GM19328 (cell line): Measurements from ENCODE around the gene OVOL1.

Experiments used
- ATAC-seq: cut with Tn5 transposase; IDR thresholded peaks from one replicate; pipeline ENCODE4 v1.9.1; 2021; ENCODE audit warnings: mild to moderate bottlenecking, moderate library complexity; ENCODE audit not compliant: unreplicated experiment

Gene OVOL1

DNA sequence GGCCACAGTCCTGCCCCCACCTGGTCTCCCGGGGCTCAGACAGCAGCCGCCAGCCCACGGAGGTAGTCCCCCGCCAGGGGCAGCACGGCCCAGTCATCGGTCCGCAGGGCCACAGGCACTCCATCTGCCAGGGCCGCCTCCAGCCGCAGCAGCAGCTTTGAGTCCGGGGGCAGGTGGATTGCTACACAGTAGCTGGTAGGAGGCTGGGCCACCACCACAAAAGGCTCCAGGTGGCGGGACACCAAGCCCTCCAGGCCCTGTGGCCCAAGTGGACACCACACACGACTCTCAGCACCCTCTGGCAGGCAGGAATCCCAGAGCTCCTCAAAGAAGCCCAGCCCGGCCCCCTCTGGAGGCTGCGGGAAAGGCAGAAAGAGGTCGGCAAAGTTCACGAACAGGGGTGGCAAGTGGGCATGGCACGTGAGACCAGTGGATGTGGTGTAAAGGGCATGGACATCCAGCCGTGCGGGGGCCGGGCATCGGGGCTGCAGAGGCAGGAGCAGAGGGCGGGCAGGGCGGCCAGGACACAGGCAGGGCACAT is 9.0 kb upstream of the OVOL1 start:
- no peak for ATAC-seq

- no peak for ATAC-seq
These were observed 8.4 kb upstream of the OVOL1 start for GRCh38 chr11:65778431-65778900.

GRCh38 chr11:65778901-65779668 is 7.8 kb upstream of the OVOL1 start:
- no peak for ATAC-seq

DNA sequence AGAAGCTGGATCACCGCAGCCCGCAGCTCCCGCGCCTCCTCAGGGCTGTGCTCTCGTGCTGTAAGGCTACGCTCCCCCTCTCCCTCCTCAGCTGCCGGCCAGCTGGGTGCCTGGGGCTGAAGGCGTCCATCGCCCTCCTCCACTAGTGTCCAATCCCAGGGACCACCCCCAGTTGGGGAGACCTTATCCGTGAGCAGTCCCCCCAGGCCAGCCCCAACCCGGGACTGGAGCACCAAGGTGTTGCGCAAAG is 7.3 kb upstream of the OVOL1 start:
- no peak for ATAC-seq

DNA sequence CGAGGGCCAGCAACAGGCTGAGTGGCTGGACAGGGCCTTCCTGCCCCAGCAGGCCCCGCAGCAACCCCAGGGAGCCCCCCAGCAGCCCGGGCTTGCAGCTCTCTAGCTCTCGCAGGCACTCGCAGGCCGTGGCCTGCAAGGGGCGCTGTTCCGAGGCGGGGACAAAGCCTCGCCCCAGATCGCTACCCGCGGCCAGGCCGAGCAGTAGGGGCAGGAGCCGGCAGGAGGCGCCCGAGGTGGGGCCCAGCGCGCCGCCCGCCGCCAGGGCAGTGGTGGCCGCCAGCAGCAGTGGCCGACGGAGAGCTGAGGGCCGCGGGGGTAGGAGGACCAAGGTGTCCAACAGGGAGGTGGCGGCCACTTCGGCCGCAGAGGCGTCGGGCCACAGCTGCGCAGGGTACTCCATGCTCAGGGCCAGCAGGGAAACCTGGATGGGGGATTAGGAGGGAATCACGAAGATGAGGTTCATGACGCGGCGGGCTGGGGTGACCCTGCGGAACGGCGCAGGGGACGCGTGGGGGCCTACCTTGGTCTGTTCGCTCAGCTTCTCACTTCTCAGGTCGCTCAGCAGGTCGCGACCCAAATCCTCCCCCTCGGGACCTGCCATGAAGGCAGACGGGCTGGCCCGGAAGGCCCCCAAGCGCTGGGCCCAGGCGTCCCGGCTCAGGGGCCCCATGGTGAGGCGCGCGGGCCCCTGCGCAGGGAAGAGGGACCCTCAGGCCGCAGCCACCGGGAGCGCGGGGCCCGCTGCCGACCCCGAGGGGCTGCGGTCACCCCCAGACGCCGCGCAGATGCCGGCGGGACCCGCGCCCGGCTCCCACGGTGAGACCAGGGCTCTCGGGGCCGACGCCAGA is 6.7 kb upstream of the OVOL1 start:
- peak; percentile 37 for ATAC-seq

- peak; percentile 59 for ATAC-seq
These were observed 6.1 kb upstream of the OVOL1 start, which contains the start of gene AP5B1 for GRCh38 chr11:65780770-65781151. TSS of gene AP5B1 (minus strand) at chr11:65780976. CDS start at chr11:65780591, 385 bp downstream.

GRCh38 chr11:65781152-65781961 is 5.5 kb upstream of the OVOL1 start:
- ATAC-seq, result peak; percentile 33

DNA sequence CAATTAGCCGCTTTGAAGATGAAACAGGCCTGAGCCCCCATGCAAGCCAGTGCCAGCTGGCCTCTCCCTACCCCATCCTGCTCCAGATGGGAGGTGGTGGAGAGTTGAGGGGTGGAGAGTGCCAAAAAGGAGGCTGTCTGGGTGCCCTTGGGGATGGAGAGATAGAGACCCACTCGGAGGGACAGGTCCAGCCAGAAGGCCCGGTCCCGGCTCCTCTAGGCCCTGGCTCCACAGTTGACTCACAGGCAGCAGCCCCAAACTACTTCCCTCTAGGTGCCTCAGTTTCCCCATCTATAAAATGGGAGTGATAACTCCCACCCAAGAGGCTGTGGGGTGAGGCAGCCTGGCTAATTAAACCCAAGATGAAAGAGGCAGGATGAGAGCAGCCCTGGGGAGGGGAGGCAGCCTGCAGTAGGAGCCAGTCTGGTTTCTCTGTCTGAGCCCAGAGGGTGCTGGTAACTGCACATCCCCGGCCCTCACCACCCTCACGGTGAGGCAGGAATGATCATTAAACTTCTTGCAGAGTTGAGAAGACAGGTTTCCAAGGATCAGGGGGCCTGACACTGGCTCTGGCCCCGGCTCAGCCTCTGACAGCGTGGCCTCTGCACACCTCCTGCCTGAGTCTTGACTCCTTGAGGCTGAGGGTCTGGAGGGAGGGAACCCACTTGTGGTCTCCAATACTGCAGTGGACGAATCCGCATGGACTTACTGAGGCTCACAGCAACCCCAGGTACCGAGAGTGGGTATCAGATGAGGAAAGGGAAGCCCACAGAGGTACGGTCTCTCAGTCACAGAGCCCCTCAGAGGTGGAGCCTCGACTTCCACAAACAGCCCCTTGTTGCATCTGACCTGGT is 4.7 kb upstream of the OVOL1 start:
- no peak for ATAC-seq

- ATAC-seq, result no peak
These were observed 4.0 kb upstream of the OVOL1 start for GRCh38 chr11:65782816-65783228.

DNA sequence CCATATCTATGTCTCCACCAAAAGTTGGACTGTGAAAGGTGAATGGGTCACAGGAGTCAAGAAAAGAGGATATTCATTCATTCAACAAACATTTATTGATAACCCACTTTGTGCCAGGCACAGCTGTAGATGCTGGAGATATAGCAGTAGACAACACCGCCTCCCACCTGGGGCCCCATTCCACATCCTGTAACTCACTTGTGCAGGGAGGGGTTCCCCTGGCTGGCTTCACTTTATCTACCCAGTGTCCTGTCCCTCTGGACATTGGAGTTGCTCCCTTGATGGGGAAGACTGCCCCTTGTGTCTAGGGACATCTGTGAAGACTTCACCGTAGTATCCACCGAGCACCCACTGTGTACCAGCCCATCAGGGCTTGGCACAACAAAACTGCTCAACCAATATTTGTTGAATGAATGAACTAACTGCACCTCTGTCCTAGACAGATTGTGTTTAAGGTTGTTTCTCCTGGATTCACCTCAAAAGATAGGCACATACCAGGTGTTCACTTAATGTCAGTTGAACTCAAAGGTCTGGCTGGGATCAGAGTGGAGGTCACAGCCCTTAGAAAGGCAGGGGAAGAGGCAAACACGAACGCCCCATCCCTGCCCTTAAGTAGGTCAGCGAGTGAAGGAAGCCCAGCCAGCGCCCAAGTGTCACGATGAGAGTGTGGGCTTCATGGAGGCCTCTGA is 1.4 kb upstream of the OVOL1 start:
- ATAC-seq, result no peak

- no peak for ATAC-seq
These were observed 666 bp upstream of the OVOL1 start for GRCh38 chr11:65786008-65786785.

GRCh38 chr11:65787649-65788622 is 1.1 kb downstream of the OVOL1 start:
- no peak for ATAC-seq

DNA sequence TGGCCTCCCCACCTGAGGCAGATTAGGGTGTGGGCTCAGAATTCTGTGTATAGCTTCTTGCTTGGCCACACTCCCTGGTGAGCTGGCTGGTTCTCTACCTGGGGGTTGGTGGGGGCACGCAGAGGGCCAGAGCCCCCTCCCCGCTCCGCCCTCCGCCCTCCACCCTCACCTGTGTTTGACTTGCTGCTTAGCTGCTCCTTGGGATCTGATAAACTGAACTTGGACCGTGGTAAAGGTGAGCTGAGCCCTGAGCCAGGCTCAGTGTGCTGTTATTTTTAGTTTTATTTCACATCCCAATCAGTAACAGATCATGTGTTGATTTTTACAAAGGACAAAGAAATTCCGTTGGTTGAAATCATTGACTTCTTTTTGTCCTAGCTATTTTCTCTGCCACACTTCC is 2.0 kb downstream of the OVOL1 start:
- ATAC-seq, result no peak

- no peak for ATAC-seq
These were observed 2.6 kb downstream of the OVOL1 start for GRCh38 chr11:65789230-65790103.

- no peak for ATAC-seq
These were observed 3.4 kb downstream of the OVOL1 start for GRCh38 chr11:65790104-65790901.
